Endothelial cell of umbilical vein (primary cell): ENCODE results near the gene GMPPB. TPM values are rescaled to one million over a fixed set of nuclear protein-coding genes. Genes with fewer than 3 reads are reported as not detected.

Experiments used
- BruUV-seq: library from RNA; stranded (reverse); fragments of 400-500 nt; replicated peaks from 2 replicates; lab custom pipeline; 2021; lab: Mats Ljungman, UMichigan
- CTCF ChIA-PET: fragments of 300-600, 350-600 bp; sonication (Branson Sonifier 250); formaldehyde crosslinking; loops from one replicate; lab custom pipeline; 2021; ENCODE audit warnings: antibody characterized with exemption, inconsistent platforms; lab: Charles Lee
- POLR2A ChIA-PET: fragments of 300-600, 350-600 bp; sonication (Branson Sonifier 250); formaldehyde crosslinking; loops from one replicate; lab custom pipeline; 2021; ENCODE audit warnings: antibody characterized with exemption, inconsistent platforms; lab: Charles Lee
- DNase-seq: peaks from one replicate; pipeline ENCODE4 v3.0.0-alpha.2; 2011; ENCODE audit warnings: low read depth, low spot score
- FAIRE-seq: peaks from 2 replicates; lab custom pipeline; 2011; peaks lifted over from hg19 to GRCh38; lab: Jason Lieb, UNC
- H2AFZ ChIP-seq: 2 replicates; pipeline ENCODE4 v1.6.0; 2012; ENCODE audit warnings: low read depth, low read length, control low read depth, inconsistent platforms
- H3K27ac ChIP-seq: 2 replicates; pipeline ENCODE4 v1.5.1; 2011; ENCODE audit warnings: low read depth, mild to moderate bottlenecking, control low read depth, low read length, moderate library complexity; ENCODE audit not compliant: insufficient read depth
- H3K27me3 ChIP-seq, 2 experiments: 2 replicates each; pipeline versions ENCODE4 v1.6.0 to v1.6.1; 2011; ENCODE audit warnings: low read length in 2 of 2, mixed read lengths in 1 of 2; ENCODE audit not compliant: control insufficient read depth in 2 of 2, insufficient read depth in 2 of 2
- H3K36me3 ChIP-seq, 2 experiments: 2 replicates in 1 of 2; 3 replicates in 1 of 2; pipeline ENCODE4 v1.5.1; 2011; ENCODE audit warnings: low read length in 2 of 2, mild to moderate bottlenecking in 1 of 2, moderate library complexity in 1 of 2; ENCODE audit not compliant: control insufficient read depth in 2 of 2, insufficient read depth in 2 of 2; ENCODE audit errors: extremely low read depth in 1 of 2
- H3K4me1 ChIP-seq: 3 replicates; pipeline ENCODE4 v1.5.1; 2011; ENCODE audit warnings: mild to moderate bottlenecking, low read length; ENCODE audit not compliant: control insufficient read depth, insufficient read depth; ENCODE audit errors: extremely low read depth
- H3K4me2 ChIP-seq: 2 replicates; pipeline ENCODE4 v1.6.1; 2011; ENCODE audit warnings: low read length, control low read depth, mixed read lengths; ENCODE audit not compliant: insufficient read depth
- H3K4me3 ChIP-seq, 3 experiments: fragments of 200-600 bp in 1 of 3; sonication (generic), shearing (Covaris generic) in 1 of 3; replicated peaks in 1 of 3; 2 replicates each; pipeline ENCODE4 v1.5.1; 2011 to 2016; ENCODE audit warnings: control low read depth in 3 of 3, low read length in 3 of 3, mild to moderate bottlenecking in 2 of 3, inconsistent platforms in 1 of 3, low read depth in 1 of 3, moderate library complexity in 1 of 3; ENCODE audit not compliant: insufficient read depth in 1 of 3
- H3K79me2 ChIP-seq: 2 replicates; pipeline ENCODE4 v1.6.0; 2012; ENCODE audit warnings: low read length, inconsistent platforms; ENCODE audit not compliant: control insufficient read depth, insufficient read depth
- H3K9ac ChIP-seq: replicated peaks from 2 replicates; pipeline ENCODE3; 2011; ENCODE audit warnings: low read length, control low read depth; ENCODE audit not compliant: insufficient read depth; ENCODE audit errors: extremely low read depth
- H3K9me1 ChIP-seq: replicated peaks from 3 replicates; pipeline ENCODE4 v1.6.0; 2011; ENCODE audit warnings: mild to moderate bottlenecking, low read length; ENCODE audit not compliant: control insufficient read depth, insufficient read depth; ENCODE audit errors: extremely low read depth
- H3K9me3 ChIP-seq: replicated peaks from 2 replicates; pipeline ENCODE4 v1.5.1; 2012; ENCODE audit warnings: low read length, inconsistent platforms; ENCODE audit not compliant: control insufficient read depth, insufficient read depth
- H4K20me1 ChIP-seq: replicated peaks from 2 replicates; pipeline ENCODE3; 2011; ENCODE audit warnings: mild to moderate bottlenecking, low read length; ENCODE audit not compliant: control insufficient read depth, insufficient read depth; ENCODE audit errors: extremely low read depth
- CTCF ChIP-seq, 2 donors: IDR thresholded peaks; 1 replicate in 1 of 2; 2 replicates in 1 of 2; pipeline ENCODE4 v1.5.1; 2011; ENCODE audit warnings: low read length in 2 of 2, mild to moderate bottlenecking in 2 of 2, moderate library complexity in 2 of 2, control low read depth in 1 of 2, inconsistent platforms in 1 of 2, low read depth in 1 of 2; ENCODE audit not compliant: insufficient read depth in 1 of 2; ENCODE audit errors: extremely low read depth in 1 of 2
- EZH2 ChIP-seq: IDR thresholded peaks from 2 replicates; pipeline ENCODE4 v1.6.1; 2012; ENCODE audit warnings: borderline replicate concordance, low read depth, mild to moderate bottlenecking, moderate library complexity, low read length, inconsistent platforms; ENCODE audit not compliant: severe bottlenecking
- GATA2 ChIP-seq: IDR thresholded peaks from 2 replicates; pipeline ENCODE4 v1.7.0; 2011; ENCODE audit warnings: low read depth, mild to moderate bottlenecking, moderate library complexity, mixed read lengths, low read length; ENCODE audit not compliant: insufficient read length, insufficient read depth
- MYC ChIP-seq: IDR thresholded peaks from one replicate; pipeline ENCODE4 v1.6.1; 2011; ENCODE audit warnings: mild to moderate bottlenecking, low read depth, low read length
- dilution Hi-C: fragments of 300-500 bp; cut with MboI; formaldehyde crosslinking; loops from one replicate; pipeline ENCODE4 v1.15.0; 2019; ENCODE audit warnings: low sequenced_read_pairs; ENCODE audit not compliant: extremely low pct_ligation_motif_present
- intact Hi-C: fragments of 100-400 bp; cut with micrococcal nuclease; formaldehyde crosslinking; loops from one replicate; pipeline ENCODE4 v1.10.0; 2022
- polyA plus RNA-seq, 4 experiments: library from polyadenylated mRNA; depleted of rRNA in 3 of 4; stranded (reverse) in 3 of 4; unstranded in 1 of 4; fragments of >200 nt; gene quantifications; 2 replicates each; pipeline versions ENCODE4 v1.2.1 to v1.2.3, GENCODE V29; 2011 to 2012; ENCODE audit warnings: missing spikeins in 1 of 4
- total RNA-seq: library from RNA; stranded (reverse); gene quantifications from 2 replicates; pipeline ENCODE4 v1.2.3, GENCODE V29; 2021

Gene GMPPB
- total and polyA plus RNA-seq, 2 donors (not counting 3 experiments of a cell fraction or from before 2014, with no cell fraction given): 52.5 to 62.0 TPM

- Histone ChIP-seq H3K27ac (no peak overlapping the region), H3K4me2 (no peak overlapping the region), H3K36me3 (peaks cover 0 to 34% of the 10 kb centered on the region in 2 experiments), H2AFZ (no peak overlapping the region), H3K9me3 (no peaks in the 10 kb centered on the region), H3K79me2 (no peaks in the 10 kb centered on the region), H3K9ac (no peak overlapping the region), H3K27me3 (no peaks in the 10 kb centered on the region), H4K20me1 (no peaks in the 10 kb centered on the region), H3K9me1 (no peaks in the 10 kb centered on the region), H3K4me3 (no peak overlapping the region), H3K4me1 (peaks cover 5% of the 10 kb centered on the region)
- dilution Hi-C loops: no loop called here
- BruUV-seq: no TSS peak
- ChIA-PET POLR2A (no interaction called here), CTCF (interaction anchor here (0.5 to 3.8 kb wide), 21 partner anchors 8 to 390 kb away, joined by 3 to 27 read pairs (median 3); partner anchors contain the start of genes AMIGO3, MON1A and RBM6)
- intact Hi-C loops: loop anchor here (5.0 kb wide), 1 partner anchor 102 kb away; the partner anchor contains the start of gene INKA1
- DNase-seq: no peak
- TF ChIP-seq MYC (no peak), CTCF (IDR thresholded peaks at IDR 0.05; ENCODE audit: extremely low read depth in 1 of 2, insufficient read depth in 1 of 2, low read depth in 1 of 2, low read length in 2 of 2) (peak in 1 of 2 donors; percentile 6)
- no peak for FAIRE-seq
Observed at GRCh38 chr3:49700453-49701128, 23.2 kb downstream of the GMPPB start.

- POLR2A ChIA-PET: no interaction called here
- no peak for FAIRE-seq
- no peak for TF ChIP-seq MYC
- no peak for TF ChIP-seq CTCF (IDR thresholded peaks at IDR 0.05; ENCODE audit: extremely low read depth in 1 of 2, insufficient read depth in 1 of 2, low read depth in 1 of 2, low read length in 2 of 2)
- TF ChIP-seq GATA2: no peak
- no peak for TF ChIP-seq EZH2
- H3K9me3 ChIP-seq: no peaks in the 10 kb centered on the region
- BruUV-seq: no TSS peak
- CTCF ChIA-PET: interaction anchor here (1.5 kb wide), 1 partner anchor 48 kb away, joined by 4 read pairs; no protein-coding TSS in a partner anchor
- H3K9ac ChIP-seq: no peak overlapping the region
- dilution Hi-C loops (no loop called here), intact Hi-C loops (loop anchor here (5.0 kb wide), 1 partner anchor 102 kb away; the partner anchor contains the start of gene INKA1)
- H3K4me1 ChIP-seq: peaks cover 5% of the 10 kb centered on the region
- no peaks in the 10 kb centered on the region for H4K20me1 ChIP-seq
- no peak overlapping the region for H2AFZ ChIP-seq
- H3K27ac ChIP-seq: no peak overlapping the region
- no peaks in the 10 kb centered on the region for H3K79me2 ChIP-seq
- H3K4me3 ChIP-seq: no peak overlapping the region
- H3K36me3 ChIP-seq: peaks cover 0 to 33% of the 10 kb centered on the region in 2 experiments
- no peak for DNase-seq
- H3K9me1 ChIP-seq: no peaks in the 10 kb centered on the region
- no peaks in the 10 kb centered on the region for H3K27me3 ChIP-seq
- H3K4me2 ChIP-seq: no peak overlapping the region
Observed at GRCh38 chr3:49700014-49700413, 23.7 kb downstream of the GMPPB start.
